ENCODE data around the gene GORASP1.

The GORASP1 gene

DNA sequence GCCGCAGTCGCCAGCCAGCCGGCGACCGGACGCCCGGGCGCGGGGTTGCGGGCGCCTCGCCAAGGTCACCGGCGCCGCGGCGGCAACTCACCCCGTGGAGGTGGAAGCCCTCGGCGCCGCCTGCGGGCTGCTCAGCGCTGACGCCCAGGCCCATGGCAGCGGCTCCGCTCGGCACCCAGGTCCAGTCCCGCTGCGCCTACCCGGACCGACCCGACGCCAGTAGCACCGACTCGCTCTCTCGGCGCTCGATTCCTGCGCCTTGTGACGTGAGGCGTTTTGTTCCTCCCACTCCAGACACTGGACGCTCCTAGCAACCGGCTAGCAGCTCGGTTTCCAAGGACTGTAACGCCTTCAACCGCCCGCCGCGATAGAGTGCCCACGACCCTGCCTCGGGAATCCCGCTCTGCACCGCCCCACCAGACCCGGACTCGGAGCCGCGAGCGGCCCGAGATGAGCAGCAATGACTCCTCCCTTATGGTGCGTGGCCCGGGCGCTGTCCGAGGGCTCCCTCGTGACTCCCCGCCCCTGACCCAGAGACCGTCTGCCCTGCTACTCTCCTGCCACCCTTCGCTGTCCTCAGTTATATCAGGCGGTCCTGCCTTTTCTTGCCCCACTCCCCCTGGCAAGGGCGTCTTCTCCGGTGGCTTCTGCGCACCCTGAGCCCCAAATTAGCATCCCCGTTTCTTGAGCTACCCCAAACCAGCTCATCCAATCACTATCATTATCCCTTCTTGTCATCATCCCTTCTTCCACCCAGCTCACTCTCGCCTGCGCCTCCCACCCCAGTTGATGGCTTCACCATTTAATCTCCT is at the start of gene GORASP1, which contains the start of gene TTC21A:
TSS of gene GORASP1 (minus strand) at position 240 of the 812 bp plus-strand sequence. CDS start at position 154, 86 bp downstream.
TSS of gene TTC21A (plus strand) at position 293 of the 812 bp plus-strand sequence. CDS start at position 451, 158 bp downstream.
- DNase-seq (ENCODE audit: low spot score) = peak; percentile 95

- no peak for DNase-seq (ENCODE audit: low spot score)
These were observed 49.0 kb upstream of the GORASP1 start for GRCh38 chr3:39156421-39156820.

DNA sequence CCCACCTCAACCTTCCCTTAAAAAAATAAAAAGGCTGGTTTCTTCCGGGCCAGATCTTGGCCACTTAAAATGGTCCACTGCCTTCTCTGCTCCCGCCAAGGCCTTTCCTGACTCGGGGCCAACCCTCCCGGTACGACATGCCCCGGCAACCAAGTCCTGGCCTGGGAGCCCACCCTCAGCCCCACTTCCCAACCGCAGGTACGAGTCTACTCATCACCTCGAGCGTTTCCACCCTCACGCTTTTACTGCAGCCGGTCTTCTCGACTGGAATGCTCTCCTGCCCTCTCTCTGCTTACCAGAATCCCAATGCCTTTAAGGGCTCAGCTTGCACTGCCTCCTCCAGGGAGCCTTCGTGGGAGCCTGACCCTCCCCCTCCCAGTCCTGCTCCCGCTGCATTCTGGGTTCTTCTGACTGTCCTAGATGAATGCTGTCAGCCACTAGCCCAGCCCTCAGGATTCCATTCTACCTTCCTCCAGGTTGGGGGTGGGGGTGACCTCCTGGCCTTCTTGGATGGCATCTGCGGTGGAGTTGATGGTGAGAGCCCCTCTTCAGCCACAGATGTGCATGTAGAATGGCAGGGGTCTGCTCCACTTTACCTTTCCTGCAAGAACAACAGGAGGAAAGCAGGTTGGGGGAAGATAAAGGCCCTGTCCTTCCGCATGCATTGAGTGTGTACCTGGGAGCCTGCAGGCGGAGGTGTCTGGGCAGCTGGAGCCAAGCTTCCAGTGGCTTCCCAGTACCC is 47.0 kb upstream of the GORASP1 start:
- no peak for DNase-seq (ENCODE audit: low spot score)

GRCh38 chr3:39153977-39154279 is 46.5 kb upstream of the GORASP1 start:
- no peak for DNase-seq (ENCODE audit: low spot score)

DNA sequence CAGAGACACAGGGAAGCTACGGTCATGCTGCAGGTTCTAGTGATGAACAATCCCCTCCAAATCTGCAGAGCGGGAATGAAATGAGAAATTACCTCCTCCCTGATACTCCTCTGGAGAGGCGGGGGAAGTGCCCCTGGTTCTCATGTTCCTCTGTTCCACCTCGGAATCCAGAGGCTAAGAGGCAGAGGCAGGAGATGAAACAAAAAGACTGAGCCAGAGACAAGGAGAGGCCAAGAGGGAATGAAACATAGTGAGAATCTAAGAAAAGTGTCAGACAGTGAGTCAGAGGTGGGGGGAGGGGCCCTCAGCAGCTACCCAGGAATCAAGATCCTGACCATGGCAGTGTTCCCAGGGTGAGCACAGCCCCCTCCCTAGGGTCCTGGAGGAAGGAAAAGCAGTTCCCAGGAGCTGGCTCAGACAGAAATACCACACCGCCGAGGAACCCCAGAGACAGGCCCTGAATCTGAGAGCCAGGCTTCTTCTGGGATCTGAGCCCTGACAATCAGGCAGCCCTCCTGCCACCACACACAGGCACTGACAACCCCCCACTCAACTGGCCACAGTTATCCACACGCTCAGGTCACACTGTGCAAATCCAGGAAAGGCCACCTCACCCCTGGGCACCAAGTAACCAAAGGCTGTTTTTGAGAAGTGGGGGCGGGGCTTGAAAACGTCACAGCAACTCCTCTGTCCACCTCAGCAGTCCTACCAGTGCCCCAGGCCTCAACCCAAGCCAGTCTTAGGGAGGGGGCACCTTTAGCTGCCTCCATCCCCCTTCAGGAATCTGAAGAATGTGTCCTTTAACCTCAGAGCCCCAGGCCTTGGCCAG is 43.6 kb upstream of the GORASP1 start:
- DNase-seq (ENCODE audit: low spot score) = peak; percentile 91

DNA sequence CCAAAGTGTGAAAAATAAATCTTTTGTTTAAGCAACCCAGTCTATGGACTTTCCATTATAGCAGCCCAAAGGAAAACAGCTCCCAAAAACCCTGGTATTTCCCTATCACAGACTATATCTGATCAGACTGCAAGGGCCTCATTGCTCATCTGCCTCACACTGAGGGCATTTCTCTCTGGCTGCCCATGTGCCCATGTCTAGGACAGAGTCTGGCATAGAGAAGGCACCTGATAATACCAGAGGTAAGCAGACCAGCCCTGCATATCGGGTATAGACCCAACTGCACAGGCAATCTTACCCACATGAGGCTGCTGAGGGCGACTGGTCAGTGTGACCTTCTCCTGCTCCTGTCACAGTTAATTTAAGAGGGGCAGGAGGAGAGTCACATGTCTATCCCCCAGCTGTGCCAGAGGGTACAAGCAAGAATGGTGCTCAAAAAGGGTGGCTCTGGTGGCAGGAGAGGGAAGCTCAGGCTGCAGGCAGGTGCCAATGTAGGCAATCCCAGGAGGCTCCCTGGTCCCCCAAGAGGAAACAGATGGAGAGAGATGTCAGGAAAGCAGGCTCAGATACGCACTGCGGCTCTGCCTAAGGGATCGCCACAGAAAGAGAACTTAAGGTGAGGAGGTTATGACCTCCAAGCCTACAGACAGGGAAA is 42.8 kb upstream of the GORASP1 start:
- DNase-seq (ENCODE audit: low spot score) = no peak

DNA sequence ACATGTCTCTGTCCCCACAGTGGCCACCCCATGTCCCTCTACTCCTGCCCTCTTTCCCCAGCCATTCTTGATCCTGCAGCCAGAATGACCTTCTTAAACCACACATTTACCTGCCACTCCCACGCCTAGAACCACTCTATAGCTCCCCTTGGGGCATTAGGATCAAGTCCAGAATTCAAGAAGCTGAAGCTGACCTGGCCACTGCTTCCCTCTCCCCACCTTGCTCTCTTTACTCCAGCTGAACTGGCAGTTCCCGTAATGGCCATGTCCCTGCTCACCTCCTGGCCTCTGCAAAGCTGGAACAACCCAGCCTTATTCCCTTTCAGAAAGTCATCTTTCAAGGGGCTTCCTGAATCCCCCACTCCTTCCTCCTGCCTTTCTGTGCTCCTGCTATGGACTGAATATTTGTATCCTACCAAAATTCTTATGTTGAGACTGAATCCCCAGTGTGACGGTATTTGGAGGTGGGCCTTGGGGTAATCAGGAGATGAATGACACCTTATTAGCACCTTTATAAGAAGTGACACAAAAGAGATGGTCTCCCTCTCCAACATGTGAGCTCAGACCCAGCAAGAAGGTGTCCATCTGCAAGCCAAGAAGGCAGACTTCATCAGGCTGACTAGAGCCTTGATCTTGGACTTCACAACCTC is 42.2 kb upstream of the GORASP1 start:
- DNase-seq (ENCODE audit: low spot score) = no peak

DNA sequence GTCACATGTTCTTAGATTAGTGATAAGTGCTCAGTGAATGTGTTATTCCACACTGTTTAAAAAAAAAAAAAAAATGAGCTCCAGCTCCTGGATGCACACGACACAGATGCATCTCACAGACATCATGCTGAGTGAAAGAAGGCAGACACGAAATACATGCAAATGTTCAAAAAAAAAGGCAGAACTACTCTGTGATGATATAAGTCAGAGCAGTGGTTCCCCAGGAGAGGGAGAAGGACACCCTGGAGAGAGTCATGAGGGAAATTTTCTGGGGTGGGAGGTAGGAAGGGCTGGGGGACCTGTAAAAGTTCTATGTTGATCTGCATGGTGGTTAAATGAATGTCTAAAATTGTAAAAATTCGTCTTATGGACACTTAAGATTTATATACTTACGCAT is 41.6 kb upstream of the GORASP1 start:
- DNase-seq (ENCODE audit: low spot score) = no peak

GRCh38 chr3:39148435-39149058 is 41.1 kb upstream of the GORASP1 start:
- no peak for DNase-seq (ENCODE audit: low spot score)

DNA sequence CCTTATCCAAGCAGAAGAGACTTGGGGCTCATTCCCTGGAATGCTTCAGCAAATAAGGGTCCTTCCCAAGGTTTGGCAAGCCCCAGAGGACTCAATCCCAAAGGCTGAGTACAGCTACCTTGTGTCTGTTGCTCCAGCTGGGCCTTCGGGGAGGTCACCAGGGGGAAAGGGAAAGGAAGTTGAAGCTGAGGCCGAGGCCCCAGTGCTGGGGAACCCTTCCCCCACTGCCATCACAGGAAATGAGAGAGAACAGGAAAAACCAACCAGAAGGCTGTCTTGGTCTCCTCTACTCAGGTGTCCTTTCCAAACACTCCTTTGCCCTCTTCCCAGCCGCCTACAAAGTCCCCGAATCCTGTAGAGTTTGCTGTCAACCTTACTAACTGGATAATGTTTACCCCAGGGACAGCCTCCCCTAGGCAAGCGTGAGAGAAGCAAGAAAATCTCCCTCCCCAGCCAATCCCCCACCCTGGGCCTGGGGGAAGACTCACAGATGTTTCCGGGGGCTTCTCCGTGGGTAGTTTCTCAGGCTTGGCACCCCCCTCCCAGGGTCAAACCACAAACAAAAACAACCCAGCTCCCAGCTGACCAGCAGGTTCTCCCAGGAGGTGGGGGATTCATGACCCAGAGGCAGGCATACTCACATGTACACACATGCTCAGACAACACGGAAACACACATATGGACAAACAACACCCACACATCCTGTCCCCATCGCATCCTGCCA is 40.4 kb upstream of the GORASP1 start:
- DNase-seq (ENCODE audit: low spot score) = no peak

- DNase-seq (ENCODE audit: low spot score) = peak; percentile 80
These were observed 39.5 kb upstream of the GORASP1 start for GRCh38 chr3:39146611-39147591.

- no peak for DNase-seq (ENCODE audit: low spot score)
These were observed 38.7 kb upstream of the GORASP1 start for GRCh38 chr3:39146083-39146501.

GRCh38 chr3:39144748-39145380 is 37.4 kb upstream of the GORASP1 start:
- no peak for DNase-seq (ENCODE audit: low spot score)

DNA sequence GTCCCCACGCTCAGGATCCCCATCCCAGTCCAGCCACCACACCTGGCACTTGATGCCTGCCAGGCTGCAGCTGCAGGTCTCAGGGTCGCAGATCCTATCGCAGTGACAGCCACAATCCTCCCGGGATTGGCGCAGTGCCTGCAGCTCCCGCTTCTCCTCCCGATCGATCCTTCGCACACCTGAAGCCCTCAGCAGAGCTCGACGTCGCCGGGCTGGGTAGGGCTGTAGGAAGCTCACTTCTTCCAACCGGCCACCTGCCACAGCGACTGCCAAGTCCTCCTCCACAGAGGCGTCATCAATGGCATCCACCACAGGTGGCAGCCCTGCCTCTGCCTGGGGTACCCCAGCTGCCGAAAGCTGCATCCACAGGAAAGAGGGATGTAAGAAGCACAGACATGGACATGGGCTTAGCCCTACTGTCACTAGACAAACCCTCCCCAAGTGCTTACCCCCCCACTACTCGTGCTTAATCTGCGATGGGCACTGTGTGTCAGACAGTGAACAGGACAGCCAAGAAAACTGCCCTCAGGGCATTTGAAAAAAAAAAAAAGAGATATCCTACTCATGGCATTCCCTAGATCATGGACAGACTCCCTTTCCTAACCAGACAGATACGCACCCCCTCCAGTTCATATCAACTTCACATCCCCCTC is 36.8 kb upstream of the GORASP1 start:
- DNase-seq (ENCODE audit: low spot score) = no peak

DNA sequence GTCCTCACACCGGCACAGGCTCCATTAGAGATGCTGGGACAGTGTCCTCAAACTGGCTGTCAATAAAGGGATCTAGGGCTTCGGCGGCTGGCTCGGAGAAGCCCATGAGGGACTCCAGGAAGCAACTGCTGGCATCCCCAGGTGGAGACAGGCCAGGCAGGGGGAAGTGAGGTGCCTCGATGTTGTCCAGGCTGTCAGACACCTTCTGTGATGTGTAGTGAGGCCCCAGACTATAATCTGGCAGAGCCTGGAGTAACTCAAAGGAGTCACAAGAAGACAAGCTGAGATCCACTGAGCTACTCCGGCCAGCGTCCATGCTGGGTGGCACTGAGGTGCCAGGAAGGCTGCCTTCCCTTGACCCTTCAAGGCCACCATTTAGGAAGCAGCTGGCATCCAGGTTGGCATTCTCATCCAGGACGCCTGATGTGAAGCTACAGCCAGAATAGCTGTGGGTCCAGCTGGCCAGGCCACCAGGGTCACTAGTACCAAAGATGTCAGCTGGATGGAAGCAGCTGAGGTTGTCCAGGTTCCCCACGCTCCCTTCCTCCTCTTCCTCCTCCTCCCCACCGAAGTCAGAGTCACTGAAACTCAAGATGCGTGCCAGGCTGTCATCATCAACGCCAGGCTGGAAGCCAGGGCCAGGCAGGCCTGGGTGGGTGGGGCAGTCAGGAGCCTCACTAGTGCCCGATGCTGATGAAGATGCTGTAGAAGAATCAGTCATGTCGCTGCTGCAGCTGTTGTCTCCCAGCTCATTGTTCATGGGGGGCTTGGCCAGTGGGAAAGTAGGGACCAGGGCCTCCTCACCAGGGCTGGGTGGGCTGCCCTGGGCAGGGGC is 35.8 kb upstream of the GORASP1 start:
- no peak for DNase-seq (ENCODE audit: low spot score)

DNA sequence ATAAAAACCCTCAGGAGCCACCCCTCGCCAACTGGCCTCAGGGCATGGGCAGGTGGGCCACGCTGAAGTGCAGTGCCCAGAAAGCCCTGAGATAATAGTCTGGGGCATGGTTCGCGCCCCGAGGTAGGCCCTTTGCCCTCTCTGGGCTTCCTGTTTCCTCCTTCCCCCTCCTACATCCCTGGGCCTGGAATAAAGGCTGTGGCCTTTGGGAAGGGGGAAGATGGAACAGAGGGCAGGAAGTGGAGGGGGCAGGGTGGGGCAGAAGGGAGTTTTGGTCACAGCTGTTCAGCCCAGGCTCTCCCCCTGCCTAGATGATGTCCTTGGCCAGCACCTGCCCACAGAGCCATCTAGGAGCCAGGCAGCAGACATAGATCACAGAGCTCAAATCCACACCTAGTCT is 34.6 kb upstream of the GORASP1 start:
- DNase-seq (ENCODE audit: low spot score) = no peak
